Endothelial cell of umbilical vein (primary cell): ENCODE data around the gene SLMAP. TPM values are rescaled to one million over a fixed set of nuclear protein-coding genes. Genes with fewer than 3 reads are reported as not detected.

Experiments used
- BruUV-seq: library from RNA; stranded (reverse); fragments of 400-500 nt; replicated peaks from 2 replicates; lab custom pipeline; 2021; lab: Mats Ljungman, UMichigan
- CTCF ChIA-PET: fragments of 300-600, 350-600 bp; sonication (Branson Sonifier 250); formaldehyde crosslinking; loops from one replicate; lab custom pipeline; 2021; ENCODE audit warnings: antibody characterized with exemption, inconsistent platforms; lab: Charles Lee
- POLR2A ChIA-PET: fragments of 300-600, 350-600 bp; sonication (Branson Sonifier 250); formaldehyde crosslinking; loops from one replicate; lab custom pipeline; 2021; ENCODE audit warnings: antibody characterized with exemption, inconsistent platforms; lab: Charles Lee
- DNase-seq: peaks from one replicate; pipeline ENCODE4 v3.0.0-alpha.2; 2011; ENCODE audit warnings: low read depth, low spot score
- FAIRE-seq: peaks from 2 replicates; lab custom pipeline; 2011; peaks lifted over from hg19 to GRCh38; lab: Jason Lieb, UNC
- H2AFZ ChIP-seq: 2 replicates; pipeline ENCODE4 v1.6.0; 2012; ENCODE audit warnings: low read depth, low read length, control low read depth, inconsistent platforms
- H3K27ac ChIP-seq: 2 replicates; pipeline ENCODE4 v1.5.1; 2011; ENCODE audit warnings: low read depth, mild to moderate bottlenecking, control low read depth, low read length, moderate library complexity; ENCODE audit not compliant: insufficient read depth
- H3K27me3 ChIP-seq, 2 experiments: 2 replicates each; pipeline versions ENCODE4 v1.6.0 to v1.6.1; 2011; ENCODE audit warnings: low read length in 2 of 2, mixed read lengths in 1 of 2; ENCODE audit not compliant: control insufficient read depth in 2 of 2, insufficient read depth in 2 of 2
- H3K36me3 ChIP-seq, 2 experiments: 2 replicates in 1 of 2; 3 replicates in 1 of 2; pipeline ENCODE4 v1.5.1; 2011; ENCODE audit warnings: low read length in 2 of 2, mild to moderate bottlenecking in 1 of 2, moderate library complexity in 1 of 2; ENCODE audit not compliant: control insufficient read depth in 2 of 2, insufficient read depth in 2 of 2; ENCODE audit errors: extremely low read depth in 1 of 2
- H3K4me1 ChIP-seq: 3 replicates; pipeline ENCODE4 v1.5.1; 2011; ENCODE audit warnings: mild to moderate bottlenecking, low read length; ENCODE audit not compliant: control insufficient read depth, insufficient read depth; ENCODE audit errors: extremely low read depth
- H3K4me2 ChIP-seq: 2 replicates; pipeline ENCODE4 v1.6.1; 2011; ENCODE audit warnings: low read length, control low read depth, mixed read lengths; ENCODE audit not compliant: insufficient read depth
- H3K4me3 ChIP-seq, 3 experiments: fragments of 200-600 bp in 1 of 3; sonication (generic), shearing (Covaris generic) in 1 of 3; replicated peaks in 1 of 3; 2 replicates each; pipeline ENCODE4 v1.5.1; 2011 to 2016; ENCODE audit warnings: control low read depth in 3 of 3, low read length in 3 of 3, mild to moderate bottlenecking in 2 of 3, inconsistent platforms in 1 of 3, low read depth in 1 of 3, moderate library complexity in 1 of 3; ENCODE audit not compliant: insufficient read depth in 1 of 3
- H3K79me2 ChIP-seq: 2 replicates; pipeline ENCODE4 v1.6.0; 2012; ENCODE audit warnings: low read length, inconsistent platforms; ENCODE audit not compliant: control insufficient read depth, insufficient read depth
- H3K9ac ChIP-seq: replicated peaks from 2 replicates; pipeline ENCODE3; 2011; ENCODE audit warnings: low read length, control low read depth; ENCODE audit not compliant: insufficient read depth; ENCODE audit errors: extremely low read depth
- H3K9me1 ChIP-seq: replicated peaks from 3 replicates; pipeline ENCODE4 v1.6.0; 2011; ENCODE audit warnings: mild to moderate bottlenecking, low read length; ENCODE audit not compliant: control insufficient read depth, insufficient read depth; ENCODE audit errors: extremely low read depth
- H3K9me3 ChIP-seq: replicated peaks from 2 replicates; pipeline ENCODE4 v1.5.1; 2012; ENCODE audit warnings: low read length, inconsistent platforms; ENCODE audit not compliant: control insufficient read depth, insufficient read depth
- H4K20me1 ChIP-seq: replicated peaks from 2 replicates; pipeline ENCODE3; 2011; ENCODE audit warnings: mild to moderate bottlenecking, low read length; ENCODE audit not compliant: control insufficient read depth, insufficient read depth; ENCODE audit errors: extremely low read depth
- EZH2 ChIP-seq: IDR thresholded peaks from 2 replicates; pipeline ENCODE4 v1.6.1; 2012; ENCODE audit warnings: borderline replicate concordance, low read depth, mild to moderate bottlenecking, moderate library complexity, low read length, inconsistent platforms; ENCODE audit not compliant: severe bottlenecking
- FOS ChIP-seq: IDR thresholded peaks from 2 replicates; pipeline ENCODE4 v1.6.1; 2011; ENCODE audit warnings: mild to moderate bottlenecking, low read length, moderate library complexity, borderline replicate concordance; ENCODE audit not compliant: insufficient read depth
- GATA2 ChIP-seq: IDR thresholded peaks from 2 replicates; pipeline ENCODE4 v1.7.0; 2011; ENCODE audit warnings: low read depth, mild to moderate bottlenecking, moderate library complexity, mixed read lengths, low read length; ENCODE audit not compliant: insufficient read length, insufficient read depth
- JUN ChIP-seq: IDR thresholded peaks from 2 replicates; pipeline ENCODE4 v1.6.1; 2011; ENCODE audit warnings: borderline replicate concordance, low read depth; ENCODE audit not compliant: insufficient read length, insufficient read depth
- MAX ChIP-seq: IDR thresholded peaks from 2 replicates; pipeline ENCODE4 v1.6.1; 2011; ENCODE audit not compliant: insufficient read depth, insufficient read length
- MYC ChIP-seq: IDR thresholded peaks from one replicate; pipeline ENCODE4 v1.6.1; 2011; ENCODE audit warnings: mild to moderate bottlenecking, low read depth, low read length
- POLR2A ChIP-seq: IDR thresholded peaks from 2 replicates; pipeline ENCODE4 v1.6.1; 2012; ENCODE audit warnings: low read depth, mild to moderate bottlenecking, control low read depth, low read length
- dilution Hi-C: fragments of 300-500 bp; cut with MboI; formaldehyde crosslinking; loops from one replicate; pipeline ENCODE4 v1.15.0; 2019; ENCODE audit warnings: low sequenced_read_pairs; ENCODE audit not compliant: extremely low pct_ligation_motif_present
- intact Hi-C: fragments of 100-400 bp; cut with micrococcal nuclease; formaldehyde crosslinking; loops from one replicate; pipeline ENCODE4 v1.10.0; 2022
- polyA plus RNA-seq, 4 experiments: library from polyadenylated mRNA; depleted of rRNA in 3 of 4; stranded (reverse) in 3 of 4; unstranded in 1 of 4; fragments of >200 nt; gene quantifications; 2 replicates each; pipeline versions ENCODE4 v1.2.1 to v1.2.3, GENCODE V29; 2011 to 2012; ENCODE audit warnings: missing spikeins in 1 of 4
- total RNA-seq: library from RNA; stranded (reverse); gene quantifications from 2 replicates; pipeline ENCODE4 v1.2.3, GENCODE V29; 2021
- TF ChIP-seq, protein P1 (sequence below), 2 donors: IDR thresholded peaks; 1 replicate in 1 of 2; 2 replicates in 1 of 2; pipeline ENCODE4 v1.5.1; 2011; ENCODE audit warnings: low read length in 2 of 2, mild to moderate bottlenecking in 2 of 2, moderate library complexity in 2 of 2, control low read depth in 1 of 2, inconsistent platforms in 1 of 2, low read depth in 1 of 2; ENCODE audit not compliant: insufficient read depth in 1 of 2; ENCODE audit errors: extremely low read depth in 1 of 2

SLMAP gene
- total and polyA plus RNA-seq, 2 donors (not counting 3 experiments of a cell fraction or from before 2014, with no cell fraction given), result 9.8 to 54.7 TPM

- intact Hi-C loops, result no loop called here
- DNase-seq, result no peak
- no peaks in the 10 kb centered on the region for H3K27me3 ChIP-seq
- POLR2A ChIA-PET, result no interaction called here
- dilution Hi-C loops, result no loop called here
- H3K9me3 ChIP-seq, result no peaks in the 10 kb centered on the region
- no peak for FAIRE-seq
- H3K36me3 ChIP-seq, result peaks cover 0 to 2% of the 10 kb centered on the region in 2 experiments
- H2AFZ ChIP-seq, result no peak overlapping the region
- H3K79me2 ChIP-seq, result peaks cover 78% of the 10 kb centered on the region
- TF ChIP-seq JUN, result no peak
- TF ChIP-seq EZH2, result no peak
- TF ChIP-seq POLR2A, result no peak
- TF ChIP-seq MYC, result no peak
- TF ChIP-seq GATA2, result no peak
- no peak for TF ChIP-seq MAX
- TF ChIP-seq FOS, result no peak
- TF ChIP-seq, protein P1, sequence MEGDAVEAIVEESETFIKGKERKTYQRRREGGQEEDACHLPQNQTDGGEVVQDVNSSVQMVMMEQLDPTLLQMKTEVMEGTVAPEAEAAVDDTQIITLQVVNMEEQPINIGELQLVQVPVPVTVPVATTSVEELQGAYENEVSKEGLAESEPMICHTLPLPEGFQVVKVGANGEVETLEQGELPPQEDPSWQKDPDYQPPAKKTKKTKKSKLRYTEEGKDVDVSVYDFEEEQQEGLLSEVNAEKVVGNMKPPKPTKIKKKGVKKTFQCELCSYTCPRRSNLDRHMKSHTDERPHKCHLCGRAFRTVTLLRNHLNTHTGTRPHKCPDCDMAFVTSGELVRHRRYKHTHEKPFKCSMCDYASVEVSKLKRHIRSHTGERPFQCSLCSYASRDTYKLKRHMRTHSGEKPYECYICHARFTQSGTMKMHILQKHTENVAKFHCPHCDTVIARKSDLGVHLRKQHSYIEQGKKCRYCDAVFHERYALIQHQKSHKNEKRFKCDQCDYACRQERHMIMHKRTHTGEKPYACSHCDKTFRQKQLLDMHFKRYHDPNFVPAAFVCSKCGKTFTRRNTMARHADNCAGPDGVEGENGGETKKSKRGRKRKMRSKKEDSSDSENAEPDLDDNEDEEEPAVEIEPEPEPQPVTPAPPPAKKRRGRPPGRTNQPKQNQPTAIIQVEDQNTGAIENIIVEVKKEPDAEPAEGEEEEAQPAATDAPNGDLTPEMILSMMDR (IDR thresholded peaks at IDR 0.05; ENCODE audit: extremely low read depth in 1 of 2, insufficient read depth in 1 of 2, low read depth in 1 of 2, low read length in 2 of 2), result no peak
- peaks cover 2% of the 10 kb centered on the region for H3K4me1 ChIP-seq
- no TSS peak for BruUV-seq
- H3K9ac ChIP-seq, result no peak overlapping the region
- no peak overlapping the region for H3K4me3 ChIP-seq
- no peak overlapping the region for H3K4me2 ChIP-seq
- CTCF ChIA-PET, result interaction anchor here (1.7 kb wide), 1 partner anchor 10 kb away, joined by 7 read pairs; no protein-coding TSS in a partner anchor
- no peak overlapping the region for H3K27ac ChIP-seq
- no peaks in the 10 kb centered on the region for H3K9me1 ChIP-seq
- no peaks in the 10 kb centered on the region for H4K20me1 ChIP-seq
Measured at GRCh38 chr3:57768595-57768994, 12.5 kb downstream of the SLMAP start.
